Nucleus accumbens (tissue), 56 donors: ENCODE data around the gene PCDHGA8.
"Not testable (repeated sequence)": the region's sequence is repeated elsewhere in the genome, so short reads cannot be mapped to it uniquely, and the experiment has no call there.

ENCODE experiments used
- DNase-seq, 56 donors: peaks; one replicate each; lab custom pipeline; 2025; lab: John Stamatoyannopoulos, UW

Gene PCDHGA8

DNA sequence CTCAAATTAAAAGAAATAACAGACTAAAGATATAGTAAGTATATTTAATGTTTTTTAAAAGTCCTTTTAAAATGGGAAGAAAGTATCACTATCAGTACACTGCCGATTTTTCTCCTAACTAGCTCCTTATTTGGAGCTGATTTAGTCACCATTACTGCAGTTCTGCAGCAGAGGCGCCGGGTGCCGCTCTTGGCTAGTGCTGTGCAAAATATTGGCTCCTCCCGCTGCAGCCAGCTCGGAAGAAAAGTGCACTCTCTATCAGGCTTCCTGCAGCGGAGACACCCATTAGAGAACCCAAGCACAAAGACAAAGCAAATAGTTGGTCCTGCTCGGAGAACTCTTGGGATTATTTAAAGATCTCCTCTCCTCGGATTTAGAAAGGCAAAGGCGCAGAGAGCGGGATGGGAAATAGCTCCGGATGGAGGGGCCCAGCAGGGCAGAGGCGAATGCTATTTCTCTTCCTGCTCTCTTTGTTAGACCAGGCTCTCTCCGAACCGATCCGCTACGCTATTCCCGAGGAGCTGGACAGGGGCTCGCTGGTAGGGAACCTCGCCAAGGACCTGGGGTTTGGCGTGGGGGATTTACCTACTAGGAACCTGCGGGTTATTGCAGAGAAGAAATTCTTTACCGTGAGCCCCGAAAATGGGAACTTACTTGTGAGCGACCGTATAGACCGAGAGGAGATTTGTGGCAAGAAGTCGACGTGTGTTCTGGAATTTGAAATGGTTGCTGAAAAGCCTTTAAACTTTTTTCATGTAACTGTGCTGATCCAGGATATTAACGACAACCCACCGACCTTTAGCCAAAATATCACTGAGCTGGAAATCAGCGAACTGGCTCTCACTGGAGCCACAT is 22.2 kb upstream of the PCDHGA8 start, which contains the start of gene PCDHGB3:
TSS of gene PCDHGB3 (plus strand) at position 249 of the 855 bp plus-strand sequence. CDS start at position 402, 153 bp downstream.
- peak in 1 of 56 donors; percentile 16 for DNase-seq

DNA sequence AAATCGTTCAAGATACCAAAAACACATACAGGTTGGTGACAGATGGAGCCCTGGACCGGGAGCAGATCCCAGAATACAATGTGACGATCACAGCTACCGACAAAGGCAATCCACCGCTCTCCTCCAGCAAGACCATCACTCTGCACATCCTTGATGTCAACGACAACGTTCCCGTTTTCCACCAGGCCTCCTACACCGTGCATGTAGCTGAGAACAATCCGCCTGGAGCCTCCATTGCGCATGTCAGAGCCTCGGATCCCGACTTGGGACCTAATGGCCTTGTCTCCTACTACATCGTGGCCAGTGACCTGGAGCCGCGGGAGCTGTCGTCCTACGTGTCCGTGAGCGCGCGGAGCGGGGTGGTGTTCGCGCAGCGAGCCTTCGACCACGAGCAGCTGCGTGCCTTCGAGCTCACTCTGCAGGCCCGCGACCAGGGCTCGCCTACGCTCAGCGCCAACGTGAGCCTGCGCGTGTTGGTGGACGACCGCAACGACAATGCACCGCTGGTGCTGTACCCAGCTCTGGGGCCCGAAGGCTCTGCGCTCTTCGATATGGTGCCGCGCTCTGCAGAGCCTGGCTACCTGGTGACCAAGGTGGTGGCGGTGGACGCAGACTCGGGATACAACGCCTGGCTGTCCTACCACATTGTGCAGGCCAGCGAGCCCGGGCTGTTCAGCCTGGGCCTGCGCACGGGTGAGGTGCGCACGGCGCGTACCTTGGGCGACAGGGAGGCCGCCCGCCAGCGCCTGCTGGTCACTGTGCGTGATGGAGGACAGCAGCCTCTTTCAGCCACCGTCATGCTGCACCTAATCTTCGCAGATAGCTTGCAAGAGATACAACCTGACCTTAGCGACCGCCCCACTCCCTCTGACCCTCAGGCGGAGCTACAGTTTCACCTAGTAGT is 20.6 kb upstream of the PCDHGA8 start:
- no peak for DNase-seq

DNA sequence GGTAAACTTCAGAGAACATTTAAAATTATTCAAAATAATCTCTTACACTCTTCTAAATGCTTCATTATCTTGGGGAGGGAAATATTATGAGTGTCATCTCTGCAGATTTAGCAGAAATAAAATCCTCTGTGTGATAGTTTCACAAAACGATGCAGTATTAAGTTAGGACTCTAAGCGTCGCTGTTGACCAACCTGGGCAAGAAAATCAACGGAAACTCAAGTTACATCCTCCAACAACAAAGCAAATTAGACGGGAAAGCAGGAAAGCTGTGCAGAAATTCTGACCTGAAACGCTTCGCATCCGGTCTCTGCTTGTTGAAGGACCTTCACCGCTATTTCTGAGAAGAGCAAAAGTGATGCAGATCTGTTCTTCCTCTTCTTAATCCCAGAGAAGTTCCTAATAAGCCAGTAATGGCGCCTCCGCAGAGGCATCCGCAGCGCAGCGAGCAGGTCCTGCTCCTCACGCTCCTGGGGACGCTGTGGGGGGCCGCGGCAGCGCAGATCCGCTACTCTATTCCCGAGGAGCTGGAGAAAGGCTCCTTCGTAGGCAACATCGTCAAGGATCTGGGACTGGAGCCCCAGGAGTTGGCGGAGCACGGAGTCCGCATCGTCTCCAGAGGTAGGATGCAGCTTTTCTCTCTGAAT is 18.6 kb upstream of the PCDHGA8 start, which contains the start of gene PCDHGA6:
TSS of gene PCDHGA6 (plus strand) at position 219 of the 645 bp plus-strand sequence. CDS start at position 412, 193 bp downstream.
- no peak for DNase-seq

DNA sequence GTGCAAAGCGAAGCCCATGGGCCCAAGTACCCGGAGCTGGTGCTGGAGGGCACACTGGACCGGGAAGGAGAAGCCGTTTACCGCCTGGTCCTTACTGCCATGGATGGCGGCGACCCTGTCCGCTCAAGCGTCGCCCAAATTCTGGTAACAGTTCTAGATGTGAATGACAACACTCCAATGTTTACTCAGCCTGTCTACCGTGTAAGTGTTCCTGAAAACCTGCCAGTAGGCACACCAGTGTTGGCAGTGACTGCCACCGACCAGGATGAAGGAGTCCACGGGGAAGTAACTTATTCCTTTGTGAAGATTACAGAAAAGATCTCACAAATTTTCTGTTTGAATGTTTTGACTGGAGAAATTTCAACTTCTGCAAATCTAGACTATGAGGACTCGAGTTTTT is 17.8 kb upstream of the PCDHGA8 start:
- DNase-seq, result no peak

DNA sequence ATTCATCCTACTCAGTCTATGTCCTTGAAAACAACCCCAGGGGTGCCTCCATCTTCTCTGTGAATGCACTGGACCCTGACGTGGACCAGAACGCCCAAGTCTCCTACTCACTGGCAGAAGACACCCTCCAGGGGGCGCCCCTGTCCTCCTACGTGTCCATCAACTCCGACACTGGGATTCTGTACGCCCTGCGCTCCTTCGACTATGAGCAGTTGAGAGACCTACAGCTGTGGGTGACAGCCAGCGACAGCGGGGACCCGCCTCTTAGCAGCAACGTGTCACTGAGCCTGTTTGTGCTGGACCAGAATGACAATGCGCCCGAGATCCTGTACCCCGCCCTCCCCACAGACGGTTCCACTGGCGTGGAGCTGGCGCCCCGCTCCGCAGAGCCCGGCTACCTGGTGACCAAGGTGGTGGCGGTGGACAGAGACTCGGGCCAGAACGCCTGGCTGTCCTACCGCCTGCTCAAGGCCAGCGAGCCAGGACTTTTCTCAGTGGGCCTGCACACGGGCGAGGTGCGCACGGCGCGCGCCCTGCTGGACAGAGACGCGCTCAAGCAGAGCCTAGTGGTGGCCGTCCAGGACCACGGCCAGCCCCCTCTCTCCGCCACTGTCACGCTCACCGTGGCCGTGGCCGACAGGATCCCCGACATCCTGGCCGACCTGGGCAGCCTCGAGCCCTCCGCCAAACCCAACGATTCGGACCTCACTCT is 16.8 kb upstream of the PCDHGA8 start:
- DNase-seq, result not testable (repeated sequence)

DNA sequence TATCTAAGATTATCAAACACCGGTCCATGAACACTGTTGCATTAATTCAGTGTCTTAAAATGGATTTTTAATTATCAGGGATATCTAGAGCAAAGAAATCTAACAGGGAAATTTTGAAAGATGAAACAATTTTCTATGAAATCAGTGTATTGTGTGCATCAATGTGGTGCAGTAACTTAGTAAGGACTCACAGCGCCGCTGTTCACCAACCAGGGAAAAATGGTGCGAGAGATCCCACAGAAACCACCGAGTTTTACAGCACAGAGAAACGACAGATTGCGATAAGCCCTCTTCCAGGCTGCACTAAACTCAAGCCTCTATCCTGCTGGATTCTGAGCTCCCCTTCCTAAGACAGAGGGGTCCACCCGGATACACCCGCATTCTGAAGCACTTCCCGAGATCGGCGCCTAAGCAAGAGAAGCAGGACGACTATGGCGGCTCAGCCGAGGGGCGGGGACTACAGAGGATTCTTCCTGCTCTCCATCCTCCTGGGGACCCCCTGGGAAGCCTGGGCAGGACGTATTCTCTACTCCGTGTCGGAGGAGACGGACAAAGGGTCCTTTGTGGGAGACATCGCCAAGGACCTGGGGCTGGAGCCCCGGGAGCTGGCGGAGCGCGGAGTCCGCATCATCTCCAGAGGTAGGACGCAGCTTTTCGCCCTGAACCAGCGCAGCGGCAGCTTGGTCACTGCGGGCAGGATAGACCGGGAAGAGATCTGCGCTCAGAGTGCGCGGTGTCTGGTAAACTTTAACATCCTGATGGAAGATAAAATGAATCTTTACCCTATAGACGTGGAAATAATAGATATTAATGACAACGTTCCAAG is 9.8 kb upstream of the PCDHGA8 start, which contains the start of gene PCDHGA7:
TSS of gene PCDHGA7 (plus strand) at position 274 of the 826 bp plus-strand sequence. CDS start at position 432, 158 bp downstream.
- no peak for DNase-seq

DNA sequence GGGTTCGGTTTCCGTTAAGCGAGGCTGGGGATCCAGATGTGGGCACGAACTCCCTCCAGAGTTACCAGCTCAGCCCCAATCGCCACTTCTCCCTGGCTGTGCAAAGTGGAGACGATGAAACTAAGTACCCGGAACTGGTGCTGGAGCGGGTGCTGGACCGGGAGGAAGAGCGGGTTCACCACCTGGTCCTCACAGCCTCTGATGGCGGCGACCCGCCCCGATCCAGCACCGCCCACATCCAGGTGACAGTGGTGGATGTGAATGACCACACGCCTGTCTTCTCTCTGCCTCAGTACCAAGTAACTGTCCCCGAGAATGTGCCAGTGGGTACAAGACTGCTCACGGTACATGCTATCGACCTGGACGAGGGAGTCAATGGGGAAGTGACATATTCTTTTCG is 9.1 kb upstream of the PCDHGA8 start:
- no peak for DNase-seq

DNA sequence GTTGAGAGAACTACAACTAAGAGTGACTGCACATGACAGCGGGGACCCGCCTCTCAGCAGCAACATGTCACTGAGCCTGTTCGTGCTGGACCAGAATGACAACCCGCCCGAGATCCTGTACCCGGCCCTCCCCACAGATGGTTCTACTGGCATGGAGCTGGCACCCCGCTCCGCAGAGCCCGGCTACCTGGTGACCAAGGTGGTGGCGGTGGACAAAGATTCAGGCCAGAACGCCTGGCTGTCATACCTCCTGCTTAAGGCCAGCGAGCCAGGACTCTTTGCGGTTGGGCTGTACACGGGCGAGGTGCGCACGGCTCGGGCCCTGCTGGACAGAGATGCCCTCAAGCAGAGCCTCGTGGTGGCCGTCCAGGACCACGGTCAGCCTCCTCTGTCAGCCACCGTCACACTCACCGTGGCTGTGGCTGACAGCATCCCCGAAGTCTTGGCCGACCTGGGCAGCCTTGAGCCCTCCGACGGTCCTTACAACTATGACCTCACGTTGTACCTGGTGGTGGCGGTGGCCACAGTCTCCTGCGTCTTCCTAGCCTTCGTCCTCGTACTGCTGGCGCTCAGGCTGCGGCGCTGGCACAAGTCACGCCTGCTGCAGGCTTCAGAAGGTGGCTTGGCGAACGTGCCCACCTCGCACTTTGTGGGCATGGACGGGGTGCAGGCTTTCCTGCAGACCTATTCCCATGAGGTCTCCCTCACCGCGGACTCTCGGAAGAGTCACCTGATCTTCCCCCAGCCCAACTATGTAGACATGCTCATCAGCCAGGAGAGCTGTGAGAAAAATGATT is 7.8 kb upstream of the PCDHGA8 start:
- no peak for DNase-seq

DNA sequence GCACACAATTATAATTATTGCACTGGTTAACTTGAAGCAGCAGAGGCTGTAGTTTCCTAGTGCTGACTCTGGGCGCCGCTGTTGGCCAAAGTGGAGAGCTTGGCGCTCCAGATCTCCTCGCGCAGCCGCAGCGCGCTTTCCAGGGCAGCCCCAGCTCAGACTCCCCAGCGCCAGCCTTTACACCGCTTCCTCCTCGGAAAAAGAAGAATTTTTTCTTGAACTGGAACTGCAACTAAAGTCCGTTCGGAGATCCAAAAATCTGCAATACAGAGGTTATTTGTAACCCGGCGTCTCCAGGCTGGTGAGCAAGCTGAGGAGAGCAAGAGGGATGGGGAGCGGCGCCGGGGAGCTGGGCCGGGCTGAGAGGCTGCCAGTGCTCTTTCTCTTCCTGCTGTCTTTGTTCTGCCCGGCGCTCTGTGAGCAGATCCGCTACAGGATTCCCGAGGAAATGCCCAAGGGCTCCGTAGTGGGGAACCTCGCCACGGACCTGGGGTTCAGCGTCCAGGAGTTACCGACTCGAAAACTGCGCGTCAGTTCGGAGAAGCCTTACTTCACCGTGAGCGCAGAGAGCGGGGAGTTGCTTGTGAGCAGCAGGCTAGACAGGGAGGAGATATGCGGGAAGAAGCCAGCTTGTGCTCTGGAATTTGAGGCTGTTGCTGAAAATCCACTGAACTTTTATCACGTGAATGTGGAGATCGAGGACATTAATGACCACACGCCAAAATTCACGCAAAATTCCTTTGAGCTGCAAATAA is 4.7 kb upstream of the PCDHGA8 start, which contains the start of gene PCDHGB4:
TSS of gene PCDHGB4 (plus strand) at position 142 of the 755 bp plus-strand sequence. CDS start at position 329, 187 bp downstream.
- DNase-seq, result not testable (repeated sequence)

DNA sequence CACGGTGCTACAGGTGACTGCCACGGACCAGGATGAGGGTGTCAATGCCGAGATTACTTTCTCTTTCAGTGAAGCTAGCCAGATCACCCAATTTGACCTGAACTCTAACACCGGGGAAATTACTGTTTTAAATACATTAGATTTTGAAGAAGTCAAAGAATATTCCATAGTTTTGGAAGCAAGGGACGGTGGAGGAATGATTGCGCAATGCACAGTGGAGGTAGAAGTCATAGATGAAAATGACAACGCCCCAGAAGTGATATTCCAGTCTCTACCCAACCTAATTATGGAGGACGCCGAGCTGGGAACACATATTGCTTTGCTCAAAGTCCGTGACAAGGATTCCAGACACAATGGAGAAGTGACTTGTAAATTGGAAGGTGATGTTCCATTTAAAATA is 3.8 kb upstream of the PCDHGA8 start:
- no peak for DNase-seq

DNA sequence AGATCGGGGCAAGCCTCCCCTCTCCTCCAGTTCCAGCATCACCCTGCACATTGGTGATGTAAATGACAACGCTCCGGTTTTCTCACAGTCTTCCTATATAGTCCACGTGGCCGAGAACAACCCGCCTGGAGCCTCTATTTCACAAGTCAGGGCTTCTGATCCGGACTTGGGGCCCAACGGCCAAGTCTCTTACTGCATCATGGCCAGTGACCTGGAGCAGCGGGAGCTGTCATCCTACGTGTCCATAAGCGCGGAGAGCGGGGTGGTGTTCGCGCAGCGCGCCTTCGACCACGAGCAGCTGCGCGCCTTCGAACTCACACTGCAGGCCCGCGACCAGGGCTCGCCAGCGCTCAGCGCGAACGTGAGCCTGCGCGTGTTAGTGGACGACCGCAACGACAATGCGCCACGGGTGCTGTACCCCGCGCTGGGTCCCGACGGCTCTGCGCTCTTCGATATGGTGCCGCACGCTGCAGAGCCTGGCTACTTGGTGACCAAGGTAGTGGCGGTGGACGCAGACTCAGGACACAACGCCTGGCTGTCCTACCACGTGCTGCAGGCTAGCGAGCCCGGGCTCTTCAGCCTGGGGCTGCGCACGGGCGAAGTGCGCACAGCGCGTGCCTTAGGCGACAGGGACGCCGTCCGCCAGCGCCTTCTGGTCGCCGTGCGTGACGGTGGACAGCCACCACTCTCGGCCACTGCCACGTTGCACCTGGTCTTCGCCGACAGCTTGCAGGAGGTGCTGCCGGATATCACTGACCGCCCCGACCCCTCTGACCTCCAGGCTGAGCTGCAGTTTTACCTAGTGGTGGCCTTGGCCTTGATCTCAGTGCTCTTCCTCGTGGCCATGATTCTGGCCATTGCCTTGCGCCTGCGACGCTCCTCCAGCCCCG is 3.0 kb upstream of the PCDHGA8 start:
- DNase-seq, result no peak

DNA sequence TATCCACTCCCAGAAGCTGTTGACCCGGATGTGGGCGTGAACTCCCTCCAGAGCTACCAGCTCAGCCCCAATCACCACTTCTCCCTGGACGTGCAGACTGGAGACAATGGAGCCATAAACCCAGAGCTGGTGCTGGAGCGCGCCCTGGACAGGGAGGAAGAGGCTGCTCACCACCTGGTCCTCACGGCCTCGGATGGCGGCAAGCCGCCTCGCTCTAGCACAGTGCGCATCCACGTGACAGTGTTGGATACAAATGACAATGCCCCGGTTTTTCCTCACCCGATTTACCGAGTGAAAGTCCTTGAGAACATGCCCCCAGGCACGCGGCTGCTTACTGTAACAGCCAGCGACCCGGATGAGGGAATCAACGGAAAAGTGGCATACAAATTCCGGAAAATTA is 834 bp downstream of the PCDHGA8 start:
- no peak for DNase-seq

DNA sequence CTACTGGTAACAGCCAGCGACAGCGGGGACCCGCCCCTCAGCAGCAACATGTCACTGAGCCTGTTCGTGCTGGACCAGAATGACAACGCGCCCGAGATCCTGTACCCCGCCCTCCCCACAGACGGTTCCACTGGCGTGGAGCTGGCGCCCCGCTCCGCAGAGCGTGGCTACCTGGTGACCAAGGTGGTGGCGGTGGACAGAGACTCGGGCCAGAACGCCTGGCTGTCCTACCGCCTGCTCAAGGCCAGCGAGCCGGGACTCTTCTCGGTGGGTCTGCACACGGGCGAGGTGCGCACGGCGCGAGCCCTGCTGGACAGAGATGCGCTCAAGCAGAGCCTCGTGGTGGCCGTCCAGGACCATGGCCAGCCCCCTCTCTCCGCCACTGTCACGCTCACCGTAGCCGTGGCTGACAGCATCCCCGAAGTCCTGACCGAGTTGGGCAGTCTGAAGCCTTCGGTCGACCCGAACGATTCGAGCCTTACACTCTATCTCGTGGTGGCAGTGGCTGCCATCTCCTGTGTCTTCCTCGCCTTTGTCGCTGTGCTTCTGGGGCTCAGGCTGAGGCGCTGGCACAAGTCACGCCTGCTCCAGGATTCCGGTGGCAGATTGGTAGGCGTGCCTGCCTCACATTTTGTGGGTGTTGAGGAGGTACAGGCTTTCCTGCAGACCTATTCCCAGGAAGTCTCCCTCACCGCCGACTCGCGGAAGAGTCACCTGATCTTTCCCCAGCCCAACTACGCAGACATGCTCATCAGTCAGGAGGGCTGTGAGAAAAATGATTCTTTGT is 2.2 kb downstream of the PCDHGA8 start:
- DNase-seq, result not testable (repeated sequence)

DNA sequence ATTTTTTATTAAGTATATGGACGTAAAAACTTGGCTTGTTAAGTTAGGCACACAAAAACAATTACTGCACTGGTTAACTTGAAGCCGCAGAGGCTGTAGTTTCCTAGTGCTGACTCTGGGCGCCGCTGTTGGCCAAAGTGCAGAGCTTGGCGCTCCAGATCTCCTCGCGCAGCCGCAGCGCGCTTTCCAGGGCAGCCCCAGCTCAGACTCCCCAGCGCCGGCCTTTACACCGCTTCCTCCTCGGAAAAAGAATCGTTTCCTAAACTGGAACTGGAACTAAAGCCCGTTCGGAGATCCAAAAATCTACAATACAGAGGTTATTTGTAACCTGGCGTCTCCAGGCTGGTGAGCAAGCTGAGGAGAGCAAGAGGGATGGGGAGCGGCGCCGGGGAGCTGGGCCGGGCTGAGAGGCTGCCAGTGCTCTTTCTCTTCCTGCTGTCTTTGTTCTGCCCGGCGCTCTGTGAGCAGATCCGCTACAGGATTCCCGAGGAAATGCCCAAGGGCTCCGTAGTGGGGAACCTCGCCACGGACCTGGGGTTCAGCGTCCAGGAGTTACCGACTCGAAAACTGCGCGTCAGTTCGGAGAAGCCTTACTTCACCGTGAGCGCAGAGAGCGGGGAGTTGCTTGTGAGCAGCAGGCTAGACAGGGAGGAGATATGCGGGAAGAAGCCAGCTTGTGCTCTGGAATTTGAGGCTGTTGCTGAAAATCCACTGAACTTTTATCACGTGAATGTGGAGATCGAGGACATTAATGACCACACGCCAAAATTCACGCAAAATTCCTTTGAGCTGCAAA is 5.5 kb downstream of the PCDHGA8 start, which contains the start of gene PCDHGB5:
TSS of gene PCDHGB5 (plus strand) at position 192 of the 796 bp plus-strand sequence. CDS start at position 373, 181 bp downstream.
- peak in 3 of 56 donors; percentile 19 to 31 (median 22) for DNase-seq
